ENCODE measurements around the gene PSEN2. TPM values are rescaled to one million over a fixed set of nuclear protein-coding genes. Genes with fewer than 3 reads are reported as not detected.

The PSEN2 gene
- total and polyA plus RNA-seq, 5 experiments from 2014 or later, result 1.5 to 3.9 (median 3.7) TPM

- peaks cover 0 to 3% (median 0%) of the 10 kb centered on the region in 3 donors for H3K36me3 Mint-ChIP-seq
- peak overlapping the region; percentile 75 to 84 (median 80) for H3K4me3 Mint-ChIP-seq
- POLR2A ChIA-PET, result interaction anchor here (1.1 to 4.5 kb wide), 4 partner anchors 12 to 143 kb away, joined by 3 to 54 read pairs (median 6); partner anchors contain the start of genes COQ8A, ITPKB and PSEN2
- ATAC-seq (peak; percentile 24 to 43), DNase-seq (peak in 3 of 10 donors; percentile 11 to 30 (median 16))
- H3K27ac Mint-ChIP-seq, result peak overlapping the region; percentile 54 to 97 (median 90)
- no peaks in the 10 kb centered on the region for H3K27me3 Mint-ChIP-seq
- no peaks in the 10 kb centered on the region for H3K9me3 Mint-ChIP-seq
- H3K4me1 Mint-ChIP-seq, result peaks cover 25 to 55% (median 50%) of the 10 kb centered on the region in 4 donors
Measured at GRCh38 chr1:226882187-226882586, 11.8 kb downstream of the PSEN2 start.

GRCh38 chr1:226882631-226883409 is 12.4 kb downstream of the PSEN2 start:
- peaks cover 25 to 55% (median 50%) of the 10 kb centered on the region in 4 donors for H3K4me1 Mint-ChIP-seq
- no peaks in the 10 kb centered on the region for H3K9me3 Mint-ChIP-seq
- H3K27ac Mint-ChIP-seq, result peak overlapping the region; percentile 54 to 97 (median 90)
- DNase-seq (peak in 5 of 10 donors; percentile 3 to 61 (median 50)), ATAC-seq (peak; percentile 78 to 82)
- peaks cover 0 to 3% (median 0%) of the 10 kb centered on the region in 3 donors for H3K36me3 Mint-ChIP-seq
- H3K4me3 Mint-ChIP-seq, result peak overlapping the region; percentile 75 to 84 (median 80)
- POLR2A ChIA-PET, result interaction anchor here (0.6 to 4.5 kb wide), 7 partner anchors 11 to 246 kb away, joined by 3 to 54 read pairs (median 3); partner anchors contain the start of genes COQ8A, ITPKB and PSEN2
- no peaks in the 10 kb centered on the region for H3K27me3 Mint-ChIP-seq

GRCh38 chr1:226883630-226884029 is 13.2 kb downstream of the PSEN2 start:
- Mint-ChIP-seq H3K4me3 (peak overlapping the region; percentile 9 to 84 (median 80)), H3K27ac (peak overlapping the region; percentile 54 to 97 (median 90)), H3K9me3 (no peaks in the 10 kb centered on the region), H3K36me3 (peaks cover 0 to 3% (median 0%) of the 10 kb centered on the region in 3 donors), H3K4me1 (peaks cover 25 to 55% (median 50%) of the 10 kb centered on the region in 4 donors), H3K27me3 (no peaks in the 10 kb centered on the region)
- no peak for ATAC-seq
- DNase-seq, result no peak
- POLR2A ChIA-PET, result interaction anchor here (0.6 to 4.5 kb wide), 4 partner anchors 12 to 247 kb away, joined by 3 to 54 read pairs (median 3); partner anchors contain the start of gene COQ8A

- POLR2A ChIA-PET, result interaction anchor here (0.6 to 4.5 kb wide), 3 partner anchors 56 to 145 kb away, joined by 4 to 54 read pairs (median 6); partner anchors contain the start of genes COQ8A and ITPKB
- H3K36me3 Mint-ChIP-seq, result peaks cover 0 to 3% (median 0%) of the 10 kb centered on the region in 3 donors
- peak overlapping the region; percentile 43 to 83 (median 62) for H3K4me3 Mint-ChIP-seq
- DNase-seq (peak in 3 of 10 donors; percentile 11 to 23 (median 13)), ATAC-seq (no peak)
- H3K9me3 Mint-ChIP-seq, result no peaks in the 10 kb centered on the region
- H3K4me1 Mint-ChIP-seq, result peaks cover 25 to 55% (median 50%) of the 10 kb centered on the region in 4 donors
- H3K27ac Mint-ChIP-seq, result peak overlapping the region; percentile 40 to 86 (median 74)
- no peaks in the 10 kb centered on the region for H3K27me3 Mint-ChIP-seq
Measured at GRCh38 chr1:226884116-226884625, 13.8 kb downstream of the PSEN2 start.

GRCh38 chr1:226884966-226885820 is 14.8 kb downstream of the PSEN2 start:
- Mint-ChIP-seq H3K4me1 (peaks cover 25 to 55% (median 50%) of the 10 kb centered on the region in 4 donors), H3K36me3 (peaks cover 0 to 3% (median 2%) of the 10 kb centered on the region in 3 donors), H3K4me3 (peak overlapping the region in 8 of 10 donors; percentile 29 to 84 (median 64)), H3K27ac (peak overlapping the region in 7 of 10 donors; percentile 15 to 86 (median 47)), H3K27me3 (no peaks in the 10 kb centered on the region), H3K9me3 (no peaks in the 10 kb centered on the region)
- ATAC-seq (peak; percentile 17 to 32), DNase-seq (no peak)
- POLR2A ChIA-PET, result interaction anchor here (0.6 to 4.5 kb wide), 3 partner anchors 55 to 146 kb away, joined by 4 to 54 read pairs (median 6); partner anchors contain the start of genes COQ8A and ITPKB

- Mint-ChIP-seq H3K4me1 (peaks cover 25 to 52% (median 50%) of the 10 kb centered on the region in 4 donors), H3K27ac (peak overlapping the region in 6 of 10 donors; percentile 13 to 80 (median 60)), H3K27me3 (no peaks in the 10 kb centered on the region), H3K4me3 (peak overlapping the region in 8 of 10 donors; percentile 1 to 83 (median 44)), H3K9me3 (no peaks in the 10 kb centered on the region), H3K36me3 (peaks cover 0 to 2% (median 0%) of the 10 kb centered on the region in 3 donors)
- DNase-seq (no peak), ATAC-seq (no peak)
- POLR2A ChIA-PET, result interaction anchor here (1.2 kb wide), 1 partner anchor 53 kb away, joined by 3 read pairs; no protein-coding TSS in a partner anchor
Measured at GRCh38 chr1:226886122-226886901, 15.9 kb downstream of the PSEN2 start.

GRCh38 chr1:226887006-226887405 is 16.6 kb downstream of the PSEN2 start:
- no peak overlapping the region for H3K4me3 Mint-ChIP-seq
- H3K36me3 Mint-ChIP-seq, result peaks cover 0 to 2% (median 0%) of the 10 kb centered on the region in 3 donors
- H3K27ac Mint-ChIP-seq, result peak overlapping the region in 1 of 10 donors; percentile 57
- peaks cover 23 to 47% (median 44%) of the 10 kb centered on the region in 4 donors for H3K4me1 Mint-ChIP-seq
- no peaks in the 10 kb centered on the region for H3K27me3 Mint-ChIP-seq
- no peak for ATAC-seq
- POLR2A ChIA-PET, result interaction anchor here (1.2 kb wide), 1 partner anchor 52 kb away, joined by 3 read pairs; no protein-coding TSS in a partner anchor
- H3K9me3 Mint-ChIP-seq, result no peaks in the 10 kb centered on the region
- no peak for DNase-seq

- H3K27me3 Mint-ChIP-seq, result no peaks in the 10 kb centered on the region
- peaks cover 13 to 36% (median 34%) of the 10 kb centered on the region in 4 donors for H3K4me1 Mint-ChIP-seq
- DNase-seq (no peak), ATAC-seq (no peak)
- H3K27ac Mint-ChIP-seq, result no peak overlapping the region
- H3K36me3 Mint-ChIP-seq, result peaks cover 0 to 2% (median 0%) of the 10 kb centered on the region in 3 donors
- no peaks in the 10 kb centered on the region for H3K9me3 Mint-ChIP-seq
- POLR2A ChIA-PET, result no interaction called here
- no peak overlapping the region for H3K4me3 Mint-ChIP-seq
Measured at GRCh38 chr1:226888021-226888420, 17.6 kb downstream of the PSEN2 start.

GRCh38 chr1:226888816-226889215 is 18.4 kb downstream of the PSEN2 start:
- peaks cover 0 to 2% (median 0%) of the 10 kb centered on the region in 3 donors for H3K36me3 Mint-ChIP-seq
- no peak overlapping the region for H3K4me3 Mint-ChIP-seq
- no peaks in the 10 kb centered on the region for H3K27me3 Mint-ChIP-seq
- POLR2A ChIA-PET, result interaction anchor here (0.6 kb wide), 1 partner anchor 51 kb away, joined by 3 read pairs; the partner anchor contains the start of gene COQ8A
- peaks cover 7 to 28% (median 27%) of the 10 kb centered on the region in 4 donors for H3K4me1 Mint-ChIP-seq
- H3K9me3 Mint-ChIP-seq, result no peaks in the 10 kb centered on the region
- DNase-seq, result no peak
- no peak overlapping the region for H3K27ac Mint-ChIP-seq
- no peak for ATAC-seq

- Mint-ChIP-seq H3K4me3 (no peak overlapping the region), H3K27ac (peak overlapping the region in 1 of 10 donors; percentile 8), H3K27me3 (no peaks in the 10 kb centered on the region), H3K9me3 (no peaks in the 10 kb centered on the region), H3K4me1 (peaks cover 5 to 19% (median 18%) of the 10 kb centered on the region in 4 donors), H3K36me3 (peaks cover 0 to 2% (median 0%) of the 10 kb centered on the region in 3 donors)
- ATAC-seq (no peak), DNase-seq (no peak)
- POLR2A ChIA-PET, result no interaction called here
Measured at GRCh38 chr1:226889616-226890330, 19.4 kb downstream of the PSEN2 start.
